Measurements from ENCODE around the gene MYBBP1A. TPM values are rescaled to one million over a fixed set of nuclear protein-coding genes. Genes with fewer than 3 reads are reported as not detected.

MYBBP1A gene
- total and polyA plus RNA-seq, 4 donors = 12.2 to 23.3 (median 20.0) TPM

DNA sequence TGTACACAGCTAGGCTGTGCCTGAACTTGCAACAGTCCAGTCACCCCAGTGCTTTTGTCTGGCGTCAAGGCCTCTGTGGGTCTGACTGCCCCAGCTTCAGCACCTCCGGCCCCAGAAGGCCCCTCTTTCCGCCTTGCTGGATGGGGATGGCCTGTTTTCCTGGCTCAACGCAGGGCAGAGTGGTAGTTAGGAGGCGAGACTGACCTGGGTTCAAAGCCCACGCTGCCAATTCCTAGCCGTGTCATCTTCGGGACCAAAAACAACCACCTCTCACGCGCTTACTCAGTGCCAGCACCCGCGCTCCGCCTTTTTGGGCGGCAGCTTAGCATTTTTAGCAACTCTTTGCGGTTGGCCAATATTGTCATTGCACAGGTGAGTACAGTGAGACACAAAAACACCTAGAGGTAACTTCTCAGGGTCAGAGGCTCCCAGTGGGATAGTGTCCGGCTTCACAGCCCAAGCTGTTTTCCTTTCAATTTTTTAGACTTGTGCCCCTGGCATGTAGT is 4.6 kb downstream of the MYBBP1A start:
- H3K4me1 ChIP-seq (ENCODE audit: control insufficient read depth in 4 of 4, insufficient read depth in 4 of 4, low read length in 3 of 4) = peaks cover 0 to 16% (median 8%) of the 10 kb centered on the region in 4 donors
- no peak overlapping the region for H3K27ac ChIP-seq (ENCODE audit: low read depth in 1 of 2, low read length in 2 of 2)
- no peak for DNase-seq (ENCODE audit: low spot score)
- 95% methylated on average over 16 of the region's 16 CpGs for WGBS
- H3K36me3 ChIP-seq (ENCODE audit: control insufficient read depth in 4 of 4, insufficient read depth in 3 of 4, low read depth in 1 of 4, low read length in 3 of 4) = peaks cover 23 to 63% (median 34%) of the 10 kb centered on the region in 4 donors
- no peaks in the 10 kb centered on the region for H3K27me3 ChIP-seq (ENCODE audit: control insufficient read depth in 4 of 4, insufficient read depth in 4 of 4, low read length in 3 of 4)
- TF ChIP-seq CTCF (IDR thresholded peaks at IDR 0.05; ENCODE audit: low read depth, low read length, missing input control) = no peak
- no peak for TF ChIP-seq ZBTB33 (IDR thresholded peaks at IDR 0.05)
- no peak for TF ChIP-seq NR2F2 (IDR thresholded peaks at IDR 0.05)
- no peak for TF ChIP-seq FOXA1 (IDR thresholded peaks at IDR 0.05)
- TF ChIP-seq TAF1 (conservative IDR thresholded peaks at IDR 0.05) = no peak
- no peak for TF ChIP-seq FOXA2 (IDR thresholded peaks at IDR 0.05)
- TF ChIP-seq EGR1 (IDR thresholded peaks at IDR 0.05; ENCODE audit: low read depth in 2 of 2) = no peak
- TF ChIP-seq, protein P1, sequence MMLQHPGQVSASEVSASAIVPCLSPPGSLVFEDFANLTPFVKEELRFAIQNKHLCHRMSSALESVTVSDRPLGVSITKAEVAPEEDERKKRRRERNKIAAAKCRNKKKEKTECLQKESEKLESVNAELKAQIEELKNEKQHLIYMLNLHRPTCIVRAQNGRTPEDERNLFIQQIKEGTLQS (IDR thresholded peaks at IDR 0.05) = no peak
- no peak for TF ChIP-seq JUND (IDR thresholded peaks at IDR 0.05)
- no peak for TF ChIP-seq RAD21 (IDR thresholded peaks at IDR 0.05)
- no peak for TF ChIP-seq MAX (IDR thresholded peaks at IDR 0.05)
- no peak for TF ChIP-seq YY1 (IDR thresholded peaks at IDR 0.05)
- no peak for TF ChIP-seq HNF4A (conservative IDR thresholded peaks at IDR 0.05)
- TF ChIP-seq RXRA (IDR thresholded peaks at IDR 0.05) = no peak
- TF ChIP-seq HNF4G (IDR thresholded peaks at IDR 0.05) = no peak
- no peak for TF ChIP-seq SP1 (IDR thresholded peaks at IDR 0.05)
- no peak overlapping the region for H3K4me3 ChIP-seq (ENCODE audit: low read depth in 1 of 3, low read length in 3 of 3)
- H3K9ac ChIP-seq (ENCODE audit: low read depth in 1 of 2, low read length in 2 of 2) = no peak overlapping the region
- no peaks in the 10 kb centered on the region for H3K9me3 ChIP-seq (ENCODE audit: control insufficient read depth in 4 of 4, low read length in 3 of 4)

DNA sequence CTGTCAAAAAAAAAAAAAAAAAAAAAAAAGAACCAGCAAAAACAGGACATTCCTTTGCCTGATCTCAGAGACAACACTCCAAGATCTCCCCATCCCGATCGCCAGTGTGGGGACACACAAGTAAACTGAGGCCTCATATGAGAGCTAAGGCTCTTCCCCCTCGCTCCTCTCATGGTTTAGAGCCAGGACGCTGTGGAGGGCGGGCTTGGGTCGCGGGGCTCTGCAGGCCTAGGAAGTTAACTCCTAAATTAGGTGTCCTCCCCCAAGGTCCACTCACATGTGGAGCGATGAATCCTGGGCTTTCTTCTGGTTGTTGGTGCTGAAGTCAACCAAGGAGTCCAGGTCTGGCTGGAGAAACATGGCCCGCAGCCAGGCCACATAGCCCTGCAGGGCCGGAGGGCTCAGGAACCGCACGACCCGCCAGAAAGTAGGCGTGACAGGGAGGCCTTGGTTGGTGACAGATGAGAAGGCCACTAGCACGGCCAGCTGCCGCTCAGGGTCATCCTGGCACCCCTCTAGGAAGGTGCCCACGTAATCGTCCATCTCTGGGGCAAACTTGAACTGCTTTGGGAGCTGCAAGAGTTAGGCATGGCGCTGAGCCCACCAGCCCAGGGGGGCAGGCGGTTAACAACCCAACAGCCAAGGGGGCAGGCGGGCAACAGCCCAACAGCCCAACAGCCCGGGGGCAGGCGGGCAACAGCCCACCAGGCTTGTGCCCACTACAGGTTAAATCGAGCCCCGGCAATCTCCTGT is 5.2 kb downstream of the MYBBP1A start:
- Histone ChIP-seq H3K9me3 (ENCODE audit: control insufficient read depth in 4 of 4, low read length in 3 of 4) (no peaks in the 10 kb centered on the region), H3K9ac (ENCODE audit: low read depth in 1 of 2, low read length in 2 of 2) (no peak overlapping the region), H3K27ac (ENCODE audit: low read depth in 1 of 2, low read length in 2 of 2) (no peak overlapping the region), H3K4me1 (ENCODE audit: control insufficient read depth in 4 of 4, insufficient read depth in 4 of 4, low read length in 3 of 4) (peaks cover 0 to 14% (median 7%) of the 10 kb centered on the region in 4 donors), H3K36me3 (ENCODE audit: control insufficient read depth in 4 of 4, insufficient read depth in 3 of 4, low read depth in 1 of 4, low read length in 3 of 4) (peaks cover 26 to 67% (median 34%) of the 10 kb centered on the region in 4 donors), H3K4me3 (ENCODE audit: low read depth in 1 of 3, low read length in 3 of 3) (no peak overlapping the region), H3K27me3 (ENCODE audit: control insufficient read depth in 4 of 4, insufficient read depth in 4 of 4, low read length in 3 of 4) (no peaks in the 10 kb centered on the region)
- DNase-seq (ENCODE audit: low spot score) = no peak
- TF ChIP-seq RAD21 (IDR thresholded peaks at IDR 0.05) (no peak), SP1 (IDR thresholded peaks at IDR 0.05) (no peak), FOXA2 (IDR thresholded peaks at IDR 0.05) (no peak), REST (IDR thresholded peaks at IDR 0.05) (no peak)
- 96% methylated on average over 25 of the region's 25 CpGs for WGBS

All from liver (tissue), 9 donors.